ENCODE measurements around the gene PHF5A.

- TF ChIP-seq CTCF (IDR thresholded peaks at IDR 0.05 in 8 of 11, conservative IDR thresholded peaks at IDR 0.05 in 3 of 11) = peak in 7 of 11 experiments; percentile 2 to 52 (median 35)
- TF ChIP-seq POLR2A (IDR thresholded peaks at IDR 0.05) = no peak
Measured at GRCh38 chr22:41518048-41518347, 49.5 kb upstream of the PHF5A start.

Data from spleen (tissue), 7 donors.